NCI-H1417 treated with DMSO at 0.1 percent for 48 hours (cell line): ENCODE measurements around the gene CPEB1.
"Not testable (repeated sequence)": the region's sequence is repeated elsewhere in the genome, so short reads cannot be mapped to it uniquely, and the experiment has no call there.

Experiments
- DNase-seq: peaks from one replicate; lab custom pipeline; 2025; lab: John Stamatoyannopoulos, UW

Gene CPEB1

GRCh38 chr15:82513587-82513986 lies 133.6 kb downstream of the CPEB1 start:
- DNase-seq = not testable (repeated sequence)

- not testable (repeated sequence) for DNase-seq
Measured at GRCh38 chr15:82507693-82508092, 139.5 kb downstream of the CPEB1 start.

- not testable (repeated sequence) for DNase-seq
Measured at GRCh38 chr15:82507087-82507486, 140.1 kb downstream of the CPEB1 start.

GRCh38 chr15:82505842-82506241 lies 141.3 kb downstream of the CPEB1 start:
- not testable (repeated sequence) for DNase-seq

GRCh38 chr15:82504074-82504473 lies 143.1 kb downstream of the CPEB1 start:
- DNase-seq = not testable (repeated sequence)

- not testable (repeated sequence) for DNase-seq
Measured at GRCh38 chr15:82502700-82503339, 144.3 kb downstream of the CPEB1 start.

GRCh38 chr15:82500772-82501171 lies 146.4 kb downstream of the CPEB1 start:
- DNase-seq = not testable (repeated sequence)

- not testable (repeated sequence) for DNase-seq
Measured at GRCh38 chr15:82497978-82498377, 149.2 kb downstream of the CPEB1 start.
